ENCODE results near the gene MSRB1.
"Not testable (repeated sequence)": the region's sequence is repeated elsewhere in the genome, so short reads cannot be mapped to it uniquely, and the experiment has no call there.

MSRB1 gene

DNA sequence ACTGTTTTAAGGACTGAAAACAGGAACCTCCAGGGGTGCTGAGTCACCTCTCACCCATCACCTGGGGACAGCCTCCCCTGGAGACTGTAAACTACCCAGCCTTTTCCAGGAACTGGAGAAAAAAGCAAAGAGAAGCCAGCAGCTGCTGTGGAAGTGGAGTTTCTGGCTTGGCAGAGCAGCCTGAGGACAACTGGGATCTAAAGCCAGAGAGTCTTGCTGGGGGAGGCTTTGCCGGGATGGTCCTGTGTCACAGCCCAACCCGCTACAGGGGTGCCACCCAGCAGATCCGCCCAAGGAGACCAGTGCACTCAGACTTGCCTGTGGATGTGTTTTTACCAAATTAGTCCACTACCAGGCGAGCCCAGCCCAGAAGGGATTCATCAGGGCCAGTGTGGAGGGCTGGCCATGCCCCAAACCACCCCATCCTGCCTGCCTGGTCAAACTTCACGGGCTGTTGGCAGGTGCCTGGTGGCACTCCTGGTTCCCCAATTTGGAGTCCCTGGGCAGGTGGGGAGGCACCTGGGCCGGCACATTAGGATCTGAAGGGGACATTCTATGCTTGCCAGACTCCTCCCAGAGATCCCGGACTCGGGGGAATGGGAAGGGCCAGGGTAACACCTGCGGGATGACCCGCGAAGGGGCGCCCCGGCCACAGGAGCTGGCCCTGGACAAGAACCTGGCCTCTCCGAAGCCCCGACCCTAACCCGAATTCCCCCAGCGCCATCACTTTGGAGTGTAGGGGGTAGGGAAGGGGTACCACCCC is 771 bp downstream of the MSRB1 start:
- in situ Hi-C loops (cut with HindIII; ENCODE audit: low sequenced_read_pairs) = no loop called here
- H3K4me3 ChIP-seq (ENCODE audit: low read depth, low read length) = peak overlapping the region; percentile 91
- DNase-seq (ENCODE audit: low read depth) = no peak
- TF ChIP-seq CTCF (IDR thresholded peaks at IDR 0.05; ENCODE audit: low read depth, low read length, missing control alignments) = no peak

DNA sequence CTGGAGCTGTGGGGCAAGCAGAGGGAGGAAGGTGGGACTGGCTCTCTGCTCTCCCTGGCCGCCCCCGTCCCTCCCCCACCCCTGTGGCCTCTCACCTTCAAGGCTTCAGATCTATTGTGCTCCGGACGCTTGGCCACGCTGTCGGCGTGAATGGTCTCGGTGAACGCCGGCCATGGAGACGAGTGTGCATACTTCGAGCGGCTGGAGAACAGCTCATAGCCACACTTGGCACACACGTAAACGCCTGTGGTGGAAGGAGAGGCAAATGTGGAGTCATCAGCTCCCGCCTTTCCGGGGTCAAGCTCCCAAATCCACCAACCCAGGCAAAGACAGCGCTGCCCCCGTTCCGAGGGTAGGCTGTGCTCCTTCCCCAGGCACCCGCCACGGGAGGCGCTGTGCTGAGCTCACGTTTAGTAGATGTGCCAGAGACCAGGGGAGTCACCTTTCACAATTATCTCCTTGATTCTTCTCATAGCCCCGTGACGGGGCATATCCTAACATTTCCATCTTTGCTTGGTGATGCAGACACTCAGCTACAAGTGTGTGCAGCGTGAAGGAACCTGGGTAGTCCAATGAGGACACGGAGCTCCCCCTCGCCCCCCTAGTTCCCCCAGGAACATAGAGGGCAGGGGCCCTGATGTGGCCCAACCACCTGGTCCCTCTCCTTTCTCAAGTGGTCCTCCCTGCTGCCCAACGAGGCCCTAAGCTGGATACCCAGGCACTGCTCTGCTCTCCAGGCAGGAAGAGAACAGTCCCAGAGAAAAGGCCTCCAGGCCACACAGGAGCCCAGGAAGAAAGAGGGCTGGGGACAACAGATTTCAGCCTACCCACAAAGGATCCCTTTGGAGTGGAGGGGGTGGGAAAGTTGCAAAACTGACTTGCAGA is 1.6 kb downstream of the MSRB1 start:
- peak overlapping the region; percentile 91 for H3K4me3 ChIP-seq (ENCODE audit: low read depth, low read length)
- DNase-seq (ENCODE audit: low read depth) = peak; percentile 91
- peak; percentile 75 for TF ChIP-seq CTCF (IDR thresholded peaks at IDR 0.05; ENCODE audit: low read depth, low read length, missing control alignments)
- in situ Hi-C loops (cut with HindIII; ENCODE audit: low sequenced_read_pairs) = no loop called here

DNA sequence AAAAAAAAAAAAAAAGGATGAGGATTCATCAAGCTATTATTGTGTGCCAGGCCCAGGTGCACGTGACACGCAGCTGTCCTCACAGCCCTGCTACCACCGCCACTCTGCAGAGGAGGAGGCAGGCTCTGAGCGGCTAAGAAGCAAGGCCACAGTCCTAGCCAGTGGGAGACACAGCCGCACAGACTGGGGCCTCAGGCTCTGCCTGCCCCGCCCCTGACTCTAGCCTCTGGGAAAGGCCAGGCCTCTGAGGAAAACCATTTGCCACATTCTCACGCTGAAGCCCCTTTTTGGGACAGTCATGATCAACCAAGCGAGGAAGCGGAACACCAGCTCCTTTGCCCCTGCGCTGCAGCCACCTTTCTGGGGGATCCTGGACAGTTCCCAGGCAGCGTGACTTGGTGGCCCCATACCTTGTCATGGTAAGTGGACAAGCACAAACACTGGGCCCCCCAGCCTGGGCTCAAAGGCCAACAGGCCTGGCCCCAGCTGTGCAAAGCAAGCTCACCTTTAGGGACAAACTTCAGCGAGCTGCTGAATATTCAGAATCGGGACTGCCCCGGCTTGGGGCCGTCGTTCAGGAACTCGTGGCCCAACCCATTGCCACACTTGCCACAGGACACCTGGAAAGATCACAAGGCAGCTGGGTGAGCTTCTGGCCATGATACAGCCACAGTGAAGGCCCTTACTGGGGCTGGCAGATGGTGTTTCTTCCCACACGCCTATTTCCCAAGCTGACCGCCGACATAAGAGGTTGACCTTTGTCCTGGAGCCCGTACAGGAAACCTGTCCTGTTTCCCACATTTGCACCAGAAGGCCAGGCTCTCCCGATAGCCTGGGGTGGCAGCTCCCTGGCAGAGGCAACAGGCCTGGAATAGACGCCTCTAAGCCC is 2.5 kb downstream of the MSRB1 start:
- in situ Hi-C loops (cut with HindIII; ENCODE audit: low sequenced_read_pairs) = no loop called here
- DNase-seq (ENCODE audit: low read depth) = no peak
- H3K4me3 ChIP-seq (ENCODE audit: low read depth, low read length) = peak overlapping the region; percentile 91
- no peak for TF ChIP-seq CTCF (IDR thresholded peaks at IDR 0.05; ENCODE audit: low read depth, low read length, missing control alignments)

- DNase-seq (ENCODE audit: low read depth); in situ Hi-C loops (cut with HindIII; ENCODE audit: low sequenced_read_pairs); H3K4me3 ChIP-seq (ENCODE audit: low read depth, low read length): not testable (repeated sequence)
These were observed 3.2 kb downstream of the MSRB1 start for GRCh38 chr16:1939833-1940232.

GRCh38 chr16:1938910-1939309 is 4.1 kb downstream of the MSRB1 start:
- H3K4me3 ChIP-seq (ENCODE audit: low read depth, low read length) = no peak overlapping the region
- no peak for TF ChIP-seq CTCF (IDR thresholded peaks at IDR 0.05; ENCODE audit: low read depth, low read length, missing control alignments)
- DNase-seq (ENCODE audit: low read depth) = no peak
- in situ Hi-C loops (cut with HindIII; ENCODE audit: low sequenced_read_pairs) = no loop called here

DNA sequence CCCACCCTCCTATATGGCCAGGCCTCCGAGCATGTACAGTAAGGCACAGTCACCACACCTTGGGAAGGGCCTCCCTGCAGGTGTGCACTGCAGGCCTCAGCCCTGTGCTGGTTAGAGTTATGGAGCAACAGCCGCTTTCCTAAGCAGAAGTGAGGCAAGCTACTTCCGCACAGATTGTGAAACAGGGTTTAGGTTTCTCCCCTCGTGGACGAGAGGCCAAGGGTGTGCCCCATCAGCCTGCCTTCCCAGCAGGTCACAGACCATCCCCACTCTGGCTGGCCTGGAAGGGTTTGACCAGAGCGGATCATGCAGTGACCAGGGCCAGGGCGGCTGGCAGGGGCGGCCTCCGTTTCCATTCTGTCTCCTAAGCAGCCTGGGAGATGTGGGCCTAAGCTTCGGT is 4.7 kb downstream of the MSRB1 start:
- TF ChIP-seq CTCF (IDR thresholded peaks at IDR 0.05; ENCODE audit: low read depth, low read length, missing control alignments) = no peak
- no peak for DNase-seq (ENCODE audit: low read depth)
- in situ Hi-C loops (cut with HindIII; ENCODE audit: low sequenced_read_pairs) = no loop called here
- H3K4me3 ChIP-seq (ENCODE audit: low read depth, low read length) = no peak overlapping the region

All from astrocyte of the cerebellum (primary cell).